ENCODE results near the gene KLHDC7A. TPM values are rescaled to one million over a fixed set of nuclear protein-coding genes. Genes with fewer than 3 reads are reported as not detected.

KLHDC7A gene
- polyA plus RNA-seq, 1 donor from 2014 or later, result 0.04 TPM

DNA sequence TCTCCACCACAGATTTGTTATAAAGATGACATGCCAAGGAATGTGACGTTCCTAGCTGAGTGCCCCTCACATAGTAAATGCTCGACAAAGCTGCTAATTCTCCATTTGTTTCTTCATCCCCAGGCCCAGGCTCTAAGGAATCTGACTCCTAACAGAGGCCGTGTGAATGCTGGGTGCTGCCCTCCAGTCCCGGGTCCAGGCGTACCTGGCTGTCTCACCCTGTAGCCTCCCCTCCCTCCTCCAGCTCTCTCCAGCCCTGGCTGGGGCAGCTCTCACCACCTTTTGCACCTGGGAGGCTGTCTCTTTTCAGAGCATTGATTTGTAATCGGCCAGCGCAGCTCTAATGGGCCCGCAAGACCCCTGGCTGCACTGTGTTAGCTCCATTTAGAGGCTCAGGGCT lies 11.2 kb upstream of the KLHDC7A start:
- no peaks in the 10 kb centered on the region for H3K27me3 ChIP-seq (ENCODE audit: insufficient read depth, low read depth, low read length)
- H3K9me3 ChIP-seq (ENCODE audit: low read length), result no peaks in the 10 kb centered on the region
- no peaks in the 10 kb centered on the region for H3K36me3 ChIP-seq (ENCODE audit: insufficient read depth, low read length)
- H3K9ac ChIP-seq (ENCODE audit: low read length), result no peak overlapping the region
- no peak overlapping the region for H3K27ac ChIP-seq (ENCODE audit: low read length)
- no peak overlapping the region for H3K4me3 ChIP-seq (ENCODE audit: low read length)
- H2AFZ ChIP-seq (ENCODE audit: low read depth, low read length), result no peak overlapping the region
- no peak overlapping the region for H3K4me2 ChIP-seq (ENCODE audit: low read length)
- H4K20me1 ChIP-seq (ENCODE audit: insufficient read depth), result no peaks in the 10 kb centered on the region
- TF ChIP-seq EP300 (conservative IDR thresholded peaks at IDR 0.05; ENCODE audit: poor library complexity, severe bottlenecking), result no peak
- no peak for TF ChIP-seq SMC3 (conservative IDR thresholded peaks at IDR 0.05; ENCODE audit: poor library complexity)
- TF ChIP-seq MXI1 (conservative IDR thresholded peaks at IDR 0.05; ENCODE audit: poor library complexity, severe bottlenecking), result no peak
- no peak for TF ChIP-seq RAD21 (conservative IDR thresholded peaks at IDR 0.05)
- TF ChIP-seq, protein P1, sequence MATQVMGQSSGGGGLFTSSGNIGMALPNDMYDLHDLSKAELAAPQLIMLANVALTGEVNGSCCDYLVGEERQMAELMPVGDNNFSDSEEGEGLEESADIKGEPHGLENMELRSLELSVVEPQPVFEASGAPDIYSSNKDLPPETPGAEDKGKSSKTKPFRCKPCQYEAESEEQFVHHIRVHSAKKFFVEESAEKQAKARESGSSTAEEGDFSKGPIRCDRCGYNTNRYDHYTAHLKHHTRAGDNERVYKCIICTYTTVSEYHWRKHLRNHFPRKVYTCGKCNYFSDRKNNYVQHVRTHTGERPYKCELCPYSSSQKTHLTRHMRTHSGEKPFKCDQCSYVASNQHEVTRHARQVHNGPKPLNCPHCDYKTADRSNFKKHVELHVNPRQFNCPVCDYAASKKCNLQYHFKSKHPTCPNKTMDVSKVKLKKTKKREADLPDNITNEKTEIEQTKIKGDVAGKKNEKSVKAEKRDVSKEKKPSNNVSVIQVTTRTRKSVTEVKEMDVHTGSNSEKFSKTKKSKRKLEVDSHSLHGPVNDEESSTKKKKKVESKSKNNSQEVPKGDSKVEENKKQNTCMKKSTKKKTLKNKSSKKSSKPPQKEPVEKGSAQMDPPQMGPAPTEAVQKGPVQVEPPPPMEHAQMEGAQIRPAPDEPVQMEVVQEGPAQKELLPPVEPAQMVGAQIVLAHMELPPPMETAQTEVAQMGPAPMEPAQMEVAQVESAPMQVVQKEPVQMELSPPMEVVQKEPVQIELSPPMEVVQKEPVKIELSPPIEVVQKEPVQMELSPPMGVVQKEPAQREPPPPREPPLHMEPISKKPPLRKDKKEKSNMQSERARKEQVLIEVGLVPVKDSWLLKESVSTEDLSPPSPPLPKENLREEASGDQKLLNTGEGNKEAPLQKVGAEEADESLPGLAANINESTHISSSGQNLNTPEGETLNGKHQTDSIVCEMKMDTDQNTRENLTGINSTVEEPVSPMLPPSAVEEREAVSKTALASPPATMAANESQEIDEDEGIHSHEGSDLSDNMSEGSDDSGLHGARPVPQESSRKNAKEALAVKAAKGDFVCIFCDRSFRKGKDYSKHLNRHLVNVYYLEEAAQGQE (IDR thresholded peaks at IDR 0.05; ENCODE audit: borderline replicate concordance), result no peak
- no peak for TF ChIP-seq POLR2AphosphoS5 (IDR thresholded peaks at IDR 0.05)
- TF ChIP-seq, protein P2, sequence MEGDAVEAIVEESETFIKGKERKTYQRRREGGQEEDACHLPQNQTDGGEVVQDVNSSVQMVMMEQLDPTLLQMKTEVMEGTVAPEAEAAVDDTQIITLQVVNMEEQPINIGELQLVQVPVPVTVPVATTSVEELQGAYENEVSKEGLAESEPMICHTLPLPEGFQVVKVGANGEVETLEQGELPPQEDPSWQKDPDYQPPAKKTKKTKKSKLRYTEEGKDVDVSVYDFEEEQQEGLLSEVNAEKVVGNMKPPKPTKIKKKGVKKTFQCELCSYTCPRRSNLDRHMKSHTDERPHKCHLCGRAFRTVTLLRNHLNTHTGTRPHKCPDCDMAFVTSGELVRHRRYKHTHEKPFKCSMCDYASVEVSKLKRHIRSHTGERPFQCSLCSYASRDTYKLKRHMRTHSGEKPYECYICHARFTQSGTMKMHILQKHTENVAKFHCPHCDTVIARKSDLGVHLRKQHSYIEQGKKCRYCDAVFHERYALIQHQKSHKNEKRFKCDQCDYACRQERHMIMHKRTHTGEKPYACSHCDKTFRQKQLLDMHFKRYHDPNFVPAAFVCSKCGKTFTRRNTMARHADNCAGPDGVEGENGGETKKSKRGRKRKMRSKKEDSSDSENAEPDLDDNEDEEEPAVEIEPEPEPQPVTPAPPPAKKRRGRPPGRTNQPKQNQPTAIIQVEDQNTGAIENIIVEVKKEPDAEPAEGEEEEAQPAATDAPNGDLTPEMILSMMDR (IDR thresholded peaks at IDR 0.05; ENCODE audit: poor library complexity, severe bottlenecking), result no peak
- no peak for TF ChIP-seq EZH2 (IDR thresholded peaks at IDR 0.05; ENCODE audit: borderline replicate concordance, insufficient read depth, low read length, poor library complexity, severe bottlenecking)
- no peak for TF ChIP-seq TAF1 (IDR thresholded peaks at IDR 0.05; ENCODE audit: low read depth)
- no peaks in the 10 kb centered on the region for H3K9me2 ChIP-seq (ENCODE audit: insufficient read depth, low read length)
- no peaks in the 10 kb centered on the region for H3F3A ChIP-seq (ENCODE audit: insufficient read depth, low read length, poor library complexity, severe bottlenecking)
- H3K79me2 ChIP-seq (replicated peaks; ENCODE audit: insufficient read depth, low read length), result no peaks in the 10 kb centered on the region

DNA sequence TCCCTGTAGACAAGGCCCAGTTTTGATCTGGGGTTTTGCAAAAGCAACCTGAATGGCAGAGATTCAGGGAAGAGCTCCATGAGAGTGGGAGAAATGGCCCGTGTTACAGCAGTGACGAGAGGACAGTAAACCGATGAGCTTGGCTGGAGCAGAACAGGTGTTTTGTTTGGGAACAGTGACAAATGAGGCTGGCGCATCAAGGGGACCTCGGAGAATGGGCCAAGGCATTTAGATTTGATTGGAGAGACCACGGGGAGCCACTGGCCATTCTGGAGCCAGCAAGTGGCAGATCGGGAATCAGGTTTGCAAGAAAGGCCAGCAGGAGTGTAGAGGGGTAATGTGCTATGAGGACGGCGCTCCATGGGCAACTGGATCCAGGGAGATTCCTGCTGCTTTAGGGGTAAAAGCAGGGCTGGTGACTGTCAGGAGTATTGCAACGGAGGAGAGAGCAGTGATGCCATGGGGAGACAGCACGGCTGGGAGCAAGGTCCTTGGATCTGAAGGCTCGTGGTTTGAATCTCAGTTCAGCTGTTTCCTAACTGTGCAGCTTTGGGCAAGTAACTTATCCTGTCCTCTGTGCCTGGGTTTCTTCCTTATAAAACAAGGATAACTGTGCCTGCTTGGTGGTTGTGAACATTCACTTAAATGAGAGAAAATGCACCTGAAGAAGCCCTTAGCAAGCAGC lies 9.9 kb upstream of the KLHDC7A start:
- Histone ChIP-seq H3K9ac (ENCODE audit: low read length) (no peak overlapping the region), H3K9me3 (ENCODE audit: low read length) (no peaks in the 10 kb centered on the region), H3K27me3 (ENCODE audit: insufficient read depth, low read depth, low read length) (no peaks in the 10 kb centered on the region), H2AFZ (ENCODE audit: low read depth, low read length) (no peak overlapping the region), H3K4me2 (ENCODE audit: low read length) (no peak overlapping the region), H3F3A (ENCODE audit: insufficient read depth, low read length, poor library complexity, severe bottlenecking) (no peaks in the 10 kb centered on the region), H3K4me3 (ENCODE audit: low read length) (no peak overlapping the region), H4K20me1 (ENCODE audit: insufficient read depth) (no peaks in the 10 kb centered on the region), H3K9me2 (ENCODE audit: insufficient read depth, low read length) (no peaks in the 10 kb centered on the region), H3K36me3 (ENCODE audit: insufficient read depth, low read length) (no peaks in the 10 kb centered on the region), H3K79me2 (replicated peaks; ENCODE audit: insufficient read depth, low read length) (no peaks in the 10 kb centered on the region), H3K27ac (ENCODE audit: low read length) (no peak overlapping the region)
- no peak for TF ChIP-seq POLR2AphosphoS5 (IDR thresholded peaks at IDR 0.05)
- TF ChIP-seq TAF1 (IDR thresholded peaks at IDR 0.05; ENCODE audit: low read depth), result no peak
- no peak for TF ChIP-seq RAD21 (conservative IDR thresholded peaks at IDR 0.05)
- TF ChIP-seq EZH2 (IDR thresholded peaks at IDR 0.05; ENCODE audit: borderline replicate concordance, insufficient read depth, low read length, poor library complexity, severe bottlenecking), result no peak
- no peak for TF ChIP-seq MXI1 (conservative IDR thresholded peaks at IDR 0.05; ENCODE audit: poor library complexity, severe bottlenecking)
- TF ChIP-seq, protein P2 (IDR thresholded peaks at IDR 0.05; ENCODE audit: poor library complexity, severe bottlenecking), result no peak
